Neural progenitor cell (in vitro differentiated cells): ENCODE measurements around the gene AGBL4. TPM values are rescaled to one million over a fixed set of nuclear protein-coding genes. Genes with fewer than 3 reads are reported as not detected.

ENCODE experiments used
- DNase-seq: peaks from one replicate; pipeline ENCODE4 v3.0.0-alpha.2; 2016; ENCODE audit warnings: low spot score
- H2AFZ ChIP-seq: fragments of 200-600 bp; sonication (generic); replicated peaks from 2 replicates; pipeline ENCODE4 v1.6.1; 2016; ENCODE audit warnings: antibody characterized with exemption
- H3F3A ChIP-seq: fragments of 200-600 bp; sonication (generic); 2 replicates; pipeline ENCODE4 v1.6.1; 2016; ENCODE audit warnings: antibody characterized with exemption, low read depth
- H3K27ac ChIP-seq: fragments of 200-600 bp; sonication (generic); 2 replicates; pipeline ENCODE4 v1.5.1; 2016; ENCODE audit warnings: mild to moderate bottlenecking
- H3K27me3 ChIP-seq: fragments of 200-600 bp; sonication (generic); 2 replicates; pipeline ENCODE4 v1.6.1; 2016; ENCODE audit warnings: mild to moderate bottlenecking, moderate library complexity
- H3K36me3 ChIP-seq: fragments of 200-600 bp; sonication (generic); 2 replicates; pipeline ENCODE4 v1.5.1; 2016
- H3K4me1 ChIP-seq: fragments of 200-600 bp; sonication (generic); 2 replicates; pipeline ENCODE4 v1.6.1; 2016; ENCODE audit warnings: mixed run types
- H3K4me2 ChIP-seq: fragments of 200-600 bp; sonication (generic); 2 replicates; pipeline ENCODE4 v1.6.1; 2016
- H3K4me3 ChIP-seq: fragments of 200-600 bp; sonication (generic); 2 replicates; pipeline ENCODE4 v1.5.1; 2016
- H3K79me2 ChIP-seq: fragments of 200-600 bp; sonication (generic); 2 replicates; pipeline ENCODE4 v1.6.1; 2016; ENCODE audit warnings: low read depth
- H3K9ac ChIP-seq: fragments of 200-600 bp; sonication (generic); 2 replicates; pipeline ENCODE4 v1.6.1; 2016
- H3K9me3 ChIP-seq: fragments of 200-600 bp; sonication (generic); 2 replicates; pipeline ENCODE4 v1.5.1; 2016; ENCODE audit warnings: low read depth
- H4K20me1 ChIP-seq: fragments of 200-600 bp; sonication (generic); 2 replicates; pipeline ENCODE4 v1.6.1; 2016; ENCODE audit warnings: low read depth
- H3K27ac Mint-ChIP-seq: 3 replicates; pipeline ENCODE4 v1.8.0; 2021; ENCODE audit warnings: mixed read lengths
- H3K27me3 Mint-ChIP-seq: 2 replicates; pipeline ENCODE4 v1.8.0; 2022; ENCODE audit warnings: low read depth, mild to moderate bottlenecking, inconsistent platforms, moderate library complexity, mixed read lengths; ENCODE audit not compliant: insufficient read depth
- H3K36me3 Mint-ChIP-seq: 3 replicates; pipeline ENCODE4 v1.8.0; 2021; ENCODE audit warnings: mixed read lengths
- H3K4me1 Mint-ChIP-seq: 3 replicates; pipeline ENCODE4 v1.8.0; 2021; ENCODE audit warnings: mixed read lengths
- H3K4me3 Mint-ChIP-seq: 3 replicates; pipeline ENCODE4 v1.8.0; 2021; ENCODE audit warnings: mild to moderate bottlenecking, moderate library complexity, mixed read lengths
- H3K9me3 Mint-ChIP-seq: 3 replicates; pipeline ENCODE4 v1.8.0; 2020; ENCODE audit warnings: mixed read lengths
- CTCF ChIP-seq: fragments of 200-600 bp; sonication (generic); IDR thresholded peaks from 2 replicates; pipeline ENCODE4 v1.5.1; 2017; ENCODE audit warnings: antibody characterized with exemption, mild to moderate bottlenecking
- EZH2 ChIP-seq: fragments of 200-600 bp; sonication (generic); IDR thresholded peaks from 2 replicates; pipeline ENCODE4 v1.6.1; 2017; ENCODE audit warnings: antibody characterized with exemption, mild to moderate bottlenecking, moderate library complexity
- EZH2phosphoT487 ChIP-seq: fragments of 200-600 bp; sonication (generic); IDR thresholded peaks from 2 replicates; pipeline ENCODE4 v1.6.1; 2017; ENCODE audit warnings: antibody characterized with exemption
- total RNA-seq: library from RNA; depleted of rRNA; stranded (reverse); fragments of >200 nt; gene quantifications from 2 replicates; pipeline ENCODE4 v1.2.3, GENCODE V29; 2015; ENCODE audit warnings: low replicate concordance

Gene AGBL4
- total RNA-seq, 1 donor from 2014 or later: 1.5 TPM

GRCh38 chr1:49086327-49086726, 937.4 kb downstream of the AGBL4 start:
- H3K4me1 Mint-ChIP-seq: no peaks in the 10 kb centered on the region
- H3K79me2 ChIP-seq: no peaks in the 10 kb centered on the region
- no peak overlapping the region for H3K27ac ChIP-seq
- no peak overlapping the region for H3K4me2 ChIP-seq
- TF ChIP-seq EZH2: no peak
- H3K4me1 ChIP-seq: no peaks in the 10 kb centered on the region
- H3K27me3 Mint-ChIP-seq: peaks cover 3% of the 10 kb centered on the region
- no peaks in the 10 kb centered on the region for H3K36me3 ChIP-seq
- peaks cover 2% of the 10 kb centered on the region for H3K9me3 Mint-ChIP-seq
- no peak overlapping the region for H2AFZ ChIP-seq
- H3K4me3 ChIP-seq: no peak overlapping the region
- H3K27ac Mint-ChIP-seq: no peak overlapping the region
- H4K20me1 ChIP-seq: no peaks in the 10 kb centered on the region
- H3F3A ChIP-seq: no peaks in the 10 kb centered on the region
- H3K4me3 Mint-ChIP-seq: no peak overlapping the region
- no peak overlapping the region for H3K9ac ChIP-seq
- no peaks in the 10 kb centered on the region for H3K27me3 ChIP-seq
- H3K36me3 Mint-ChIP-seq: no peaks in the 10 kb centered on the region
- H3K9me3 ChIP-seq: peaks cover 28% of the 10 kb centered on the region
- no peak for DNase-seq

GRCh38 chr1:49085079-49085478, 938.7 kb downstream of the AGBL4 start:
- H3K4me3 ChIP-seq: no peak overlapping the region
- no peak overlapping the region for H3K27ac Mint-ChIP-seq
- H3K9ac ChIP-seq: no peak overlapping the region
- peaks cover 3% of the 10 kb centered on the region for H3K27me3 Mint-ChIP-seq
- no peaks in the 10 kb centered on the region for H3K27me3 ChIP-seq
- no peaks in the 10 kb centered on the region for H3K36me3 Mint-ChIP-seq
- H3K4me1 Mint-ChIP-seq: no peaks in the 10 kb centered on the region
- no peaks in the 10 kb centered on the region for H3K79me2 ChIP-seq
- H3K4me3 Mint-ChIP-seq: no peak overlapping the region
- H4K20me1 ChIP-seq: no peaks in the 10 kb centered on the region
- no peaks in the 10 kb centered on the region for H3K4me1 ChIP-seq
- H3K9me3 Mint-ChIP-seq: peaks cover 2% of the 10 kb centered on the region
- TF ChIP-seq CTCF: no peak
- TF ChIP-seq EZH2phosphoT487: no peak
- no peak for TF ChIP-seq EZH2
- no peaks in the 10 kb centered on the region for H3F3A ChIP-seq
- H3K36me3 ChIP-seq: no peaks in the 10 kb centered on the region
- no peak overlapping the region for H3K27ac ChIP-seq
- peaks cover 21% of the 10 kb centered on the region for H3K9me3 ChIP-seq
- no peak for DNase-seq
- no peak overlapping the region for H2AFZ ChIP-seq
- no peak overlapping the region for H3K4me2 ChIP-seq

- H3K79me2 ChIP-seq: no peaks in the 10 kb centered on the region
- H3K4me3 ChIP-seq: no peak overlapping the region
- H3K9me3 ChIP-seq: peaks cover 11% of the 10 kb centered on the region
- no peak for DNase-seq
- no peaks in the 10 kb centered on the region for H3K36me3 ChIP-seq
- no peaks in the 10 kb centered on the region for H3K4me1 ChIP-seq
- no peaks in the 10 kb centered on the region for H3F3A ChIP-seq
- no peak overlapping the region for H3K27ac ChIP-seq
- Mint-ChIP-seq H3K27ac (no peak overlapping the region), H3K36me3 (no peaks in the 10 kb centered on the region), H3K27me3 (peaks cover 4% of the 10 kb centered on the region), H3K9me3 (peaks cover 13% of the 10 kb centered on the region), H3K4me1 (no peaks in the 10 kb centered on the region), H3K4me3 (no peak overlapping the region)
- TF ChIP-seq EZH2 (no peak), CTCF (no peak), EZH2phosphoT487 (no peak)
- no peak overlapping the region for H3K9ac ChIP-seq
- H3K27me3 ChIP-seq: no peaks in the 10 kb centered on the region
- H4K20me1 ChIP-seq: no peaks in the 10 kb centered on the region
- H3K4me2 ChIP-seq: no peak overlapping the region
- no peak overlapping the region for H2AFZ ChIP-seq
Observed at GRCh38 chr1:49060766-49061165, 963.0 kb downstream of the AGBL4 start.

GRCh38 chr1:49059087-49059486, 964.7 kb downstream of the AGBL4 start:
- H3K9me3 ChIP-seq: peaks cover 14% of the 10 kb centered on the region
- peaks cover 7% of the 10 kb centered on the region for H3K9me3 Mint-ChIP-seq

More at GRCh38 chr1:49059087-49059486, 964.7 kb downstream of the AGBL4 start:
- Mint-ChIP-seq H3K4me1 (no peaks in the 10 kb centered on the region), H3K36me3 (no peaks in the 10 kb centered on the region), H3K4me3 (no peak overlapping the region), H3K27me3 (no peaks in the 10 kb centered on the region), H3K27ac (no peak overlapping the region)
- TF ChIP-seq EZH2 (no peak), EZH2phosphoT487 (no peak), CTCF (no peak)
- H3K4me3 ChIP-seq: no peak overlapping the region
- no peaks in the 10 kb centered on the region for H3K4me1 ChIP-seq
- no peak overlapping the region for H3K9ac ChIP-seq
- H3K27ac ChIP-seq: no peak overlapping the region
- H3K36me3 ChIP-seq: no peaks in the 10 kb centered on the region
- DNase-seq: no peak
- no peaks in the 10 kb centered on the region for H3K27me3 ChIP-seq
- H3F3A ChIP-seq: no peaks in the 10 kb centered on the region
- H4K20me1 ChIP-seq: no peaks in the 10 kb centered on the region
- H3K79me2 ChIP-seq: no peaks in the 10 kb centered on the region
- H2AFZ ChIP-seq: no peak overlapping the region
- no peak overlapping the region for H3K4me2 ChIP-seq
